RWPE2 (cell line): ENCODE results near the gene JADE2.

ENCODE experiments used
- ATAC-seq: fragments of 200-7000 bp; cut with Tn5 transposase; 3 replicates; pipeline ENCODE4 v1.9.1; 2021; ENCODE audit warnings: low read depth
- DNase-seq: peaks from one replicate; pipeline ENCODE4 v3.0.0-alpha.2; 2020; ENCODE audit warnings: low spot score
- H3K27ac ChIP-seq: fragments of 450-650 bp; 2 replicates; pipeline ENCODE4 v1.5.1; 2017; ENCODE audit warnings: mild to moderate bottlenecking; ENCODE audit not compliant: poor library complexity, severe bottlenecking
- H3K27me3 ChIP-seq: fragments of 250-450 bp; sonication (Bioruptor Pico); 2 replicates; pipeline ENCODE4 v1.5.1; 2021; ENCODE audit warnings: mild to moderate bottlenecking, moderate library complexity; ENCODE audit not compliant: insufficient read depth, poor library complexity, severe bottlenecking
- H3K36me3 ChIP-seq: fragments of 250-450 bp; sonication (Bioruptor Pico); 2 replicates; pipeline ENCODE4 v1.5.1; 2020; ENCODE audit warnings: low read depth, mild to moderate bottlenecking, moderate library complexity
- H3K4me1 ChIP-seq: fragments of 250-450 bp; sonication (Bioruptor Pico); 2 replicates; pipeline ENCODE4 v1.5.1; 2021; ENCODE audit warnings: mild to moderate bottlenecking, moderate library complexity; ENCODE audit not compliant: insufficient read depth, poor library complexity, severe bottlenecking
- H3K4me3 ChIP-seq: fragments of 250-450 bp; sonication (Bioruptor Pico); 2 replicates; pipeline ENCODE4 v1.5.1; 2021; ENCODE audit warnings: mild to moderate bottlenecking, moderate library complexity; ENCODE audit not compliant: severe bottlenecking
- H3K9me3 ChIP-seq: fragments of 250-450 bp; sonication (Bioruptor Pico); 2 replicates; pipeline ENCODE4 v1.5.1; 2021; ENCODE audit warnings: mild to moderate bottlenecking, moderate library complexity; ENCODE audit not compliant: severe bottlenecking
- CTCF ChIP-seq: fragments of 450-650 bp; IDR thresholded peaks from one replicate; pipeline ENCODE4 v1.5.1; 2017; ENCODE audit warnings: mild to moderate bottlenecking, moderate library complexity; ENCODE audit not compliant: poor library complexity, severe bottlenecking

Gene JADE2

GRCh38 chr5:134564396-134564795 lies 38.9 kb downstream of the JADE2 start:
- Histone ChIP-seq H3K4me1 (peaks cover 9% of the 10 kb centered on the region), H3K27me3 (no peaks in the 10 kb centered on the region), H3K36me3 (peaks cover 93% of the 10 kb centered on the region), H3K27ac (no peak overlapping the region), H3K9me3 (no peaks in the 10 kb centered on the region), H3K4me3 (no peak overlapping the region)
- ATAC-seq (no peak), DNase-seq (no peak)
- no peak for TF ChIP-seq CTCF

GRCh38 chr5:134565791-134566740 lies 40.6 kb downstream of the JADE2 start:
- Histone ChIP-seq H3K27ac (no peak overlapping the region), H3K4me3 (no peak overlapping the region), H3K27me3 (no peaks in the 10 kb centered on the region), H3K9me3 (no peaks in the 10 kb centered on the region), H3K4me1 (peaks cover 9% of the 10 kb centered on the region), H3K36me3 (peaks cover 93% of the 10 kb centered on the region)
- DNase-seq (no peak), ATAC-seq (no peak)
- no peak for TF ChIP-seq CTCF

- Histone ChIP-seq H3K27ac (no peak overlapping the region), H3K9me3 (no peaks in the 10 kb centered on the region), H3K4me1 (peaks cover 9% of the 10 kb centered on the region), H3K4me3 (no peak overlapping the region), H3K36me3 (peaks cover 93% of the 10 kb centered on the region), H3K27me3 (no peaks in the 10 kb centered on the region)
- ATAC-seq (no peak), DNase-seq (peak; percentile 71)
- no peak for TF ChIP-seq CTCF
Measured at GRCh38 chr5:134566741-134567221, 41.3 kb downstream of the JADE2 start.

- H3K36me3 ChIP-seq, result peaks cover 93% of the 10 kb centered on the region
Measured at GRCh38 chr5:134567641-134568336, 42.3 kb downstream of the JADE2 start.

More at GRCh38 chr5:134567641-134568336, 42.3 kb downstream of the JADE2 start:
- peak; percentile 36; the same call in 1 of the 3 replicates for ATAC-seq
- peaks cover 9% of the 10 kb centered on the region for H3K4me1 ChIP-seq
- H3K9me3 ChIP-seq, result no peaks in the 10 kb centered on the region
- no peak for DNase-seq
- H3K4me3 ChIP-seq, result no peak overlapping the region
- no peak for TF ChIP-seq CTCF
- no peaks in the 10 kb centered on the region for H3K27me3 ChIP-seq
- peak overlapping the region; percentile 38 for H3K27ac ChIP-seq
